MCF 10A (cell line): ENCODE data around the gene PCDH8. TPM values are rescaled to one million over a fixed set of nuclear protein-coding genes. Genes with fewer than 3 reads are reported as not detected.

Experiments used
- Bru-seq: library from RNA; stranded (reverse); fragments of 400-500 nt; gene quantifications from one replicate; lab custom pipeline; 2021; lab: Mats Ljungman, UMichigan
- BruChase-seq, 2 experiments: library from RNA; stranded (reverse); fragments of 400-500 nt; gene quantifications; one replicate each; lab custom pipeline; 2021; lab: Mats Ljungman, UMichigan
- BruUV-seq: library from RNA; stranded (reverse); fragments of 400-500 nt; replicated peaks from 2 replicates; lab custom pipeline; 2021; lab: Mats Ljungman, UMichigan
- CTCF ChIA-PET: fragments of 300-600 bp; sonication (Branson Sonifier 250); formaldehyde crosslinking; extraction: SDS; loops from one replicate; lab custom pipeline; 2021; ENCODE audit warnings: antibody characterized with exemption, inconsistent platforms; lab: Yijun Ruan, JAX
- POLR2A ChIA-PET: fragments of 300-600, 350-650 bp; sonication (Branson Sonifier 250); formaldehyde crosslinking; extraction: SDS; loops from one replicate; lab custom pipeline; 2020; ENCODE audit warnings: antibody characterized with exemption, inconsistent platforms; lab: Yijun Ruan, JAX
- DNase-seq: peaks from one replicate; pipeline ENCODE4 v3.0.0-alpha.2; 2018; ENCODE audit not compliant: unreplicated experiment
- H3K27ac Mint-ChIP-seq: one replicate; pipeline ENCODE4 v1.8.0; 2022; ENCODE audit warnings: mild to moderate bottlenecking, low read depth, mixed read lengths; ENCODE audit not compliant: unreplicated experiment
- H3K27me3 Mint-ChIP-seq: one replicate; pipeline ENCODE4 v1.8.0; 2022; ENCODE audit warnings: mixed read lengths; ENCODE audit not compliant: insufficient read depth, unreplicated experiment
- H3K36me3 Mint-ChIP-seq: one replicate; pipeline ENCODE4 v1.8.0; 2022; ENCODE audit warnings: mild to moderate bottlenecking, moderate library complexity, mixed read lengths; ENCODE audit not compliant: insufficient read depth, unreplicated experiment
- H3K4me1 Mint-ChIP-seq: one replicate; pipeline ENCODE4 v1.8.0; 2022; ENCODE audit warnings: mixed read lengths; ENCODE audit not compliant: insufficient read depth, unreplicated experiment
- H3K4me3 Mint-ChIP-seq: one replicate; pipeline ENCODE4 v1.8.0; 2022; ENCODE audit warnings: mild to moderate bottlenecking, moderate library complexity, mixed read lengths; ENCODE audit not compliant: unreplicated experiment
- H3K9me3 Mint-ChIP-seq: one replicate; pipeline ENCODE4 v1.8.0; 2022; ENCODE audit warnings: mixed read lengths; ENCODE audit not compliant: unreplicated experiment
- CTCF ChIP-seq: fragments of 200-600 bp; IDR thresholded peaks from one replicate; pipeline ENCODE4 v1.8.0; 2022; ENCODE audit warnings: antibody characterized with exemption, mild to moderate bottlenecking; ENCODE audit not compliant: unreplicated experiment
- intact Hi-C: fragments of 100-400 bp; cut with micrococcal nuclease; formaldehyde crosslinking; loops from 2 replicates; pipeline ENCODE4 v1.14.1; 2022
- long read RNA-seq: library from polyadenylated mRNA; stranded (forward); transcript quantifications from one replicate; pipeline ENCODE4 v2.0.0, GENCODE V29; 2022
- total RNA-seq: library from RNA; stranded (reverse); gene quantifications from 2 replicates; pipeline ENCODE4 v1.2.3, GENCODE V29; 2022

PCDH8 gene
- not detected in 2 replicates for total RNA-seq
- Bru-seq, nascent RNA = percentile 12 among the genes with signal in this experiment
- BruChase-seq, experiment 1, labeled RNA remaining after a 6-hour chase = percentile 22 among the genes with signal in this experiment
- BruChase-seq, experiment 2, labeled RNA remaining after a 2-hour chase = percentile 11 among the genes with signal in this experiment
- long read RNA-seq = 0 reads

GRCh38 chr13:52848455-52849195, at the start of gene PCDH8:
TSS of gene PCDH8 (minus strand) at chr13:52848640. CDS start at chr13:52848436, 204 bp downstream.
- ChIA-PET POLR2A (no interaction called here), CTCF (interaction anchor here (0.7 to 2.4 kb wide), 2 partner anchors 10 to 119 kb away, joined by 3 to 12 read pairs; no protein-coding TSS in a partner anchor)
- no peak for TF ChIP-seq CTCF
- H3K4me1 Mint-ChIP-seq = peaks cover 5% of the 10 kb centered on the region
- peaks cover 20% of the 10 kb centered on the region for H3K27me3 Mint-ChIP-seq
- DNase-seq = no peak
- BruUV-seq = no TSS peak
- H3K4me3 Mint-ChIP-seq = no peak within 1 kb of the TSS
- H3K36me3 Mint-ChIP-seq = no peaks in the 10 kb centered on the region
- intact Hi-C loops = no loop called here
- no peak within 1 kb of the TSS for H3K27ac Mint-ChIP-seq
- H3K9me3 Mint-ChIP-seq = no peaks in the 10 kb centered on the region

GRCh38 chr13:52896827-52897659, 48.6 kb upstream of the PCDH8 start:
- Mint-ChIP-seq H3K9me3 (no peaks in the 10 kb centered on the region), H3K36me3 (no peaks in the 10 kb centered on the region), H3K27me3 (no peaks in the 10 kb centered on the region), H3K27ac (no peak overlapping the region), H3K4me3 (no peak overlapping the region), H3K4me1 (no peaks in the 10 kb centered on the region)
- peak; percentile 70 for TF ChIP-seq CTCF
- intact Hi-C loops = loop anchor here (1.0 kb wide), 1 partner anchor 71 kb away; no protein-coding TSS in a partner anchor
- ChIA-PET CTCF (interaction anchor here (0.6 to 1.8 kb wide), 12 partner anchors 9 to 718 kb away, joined by 3 to 8 read pairs (median 4); no protein-coding TSS in a partner anchor), POLR2A (no interaction called here)
- DNase-seq = peak; percentile 30
- no TSS peak for BruUV-seq

GRCh38 chr13:52894413-52894812, 46.0 kb upstream of the PCDH8 start:
- Mint-ChIP-seq H3K36me3 (no peaks in the 10 kb centered on the region), H3K9me3 (no peaks in the 10 kb centered on the region), H3K27me3 (no peaks in the 10 kb centered on the region), H3K27ac (no peak overlapping the region), H3K4me1 (no peaks in the 10 kb centered on the region), H3K4me3 (no peak overlapping the region)
- intact Hi-C loops = no loop called here
- no TSS peak for BruUV-seq
- ChIA-PET CTCF (interaction anchor here (0.7 to 2.8 kb wide), 5 partner anchors 17 to 303 kb away, joined by 3 to 20 read pairs (median 4); no protein-coding TSS in a partner anchor), POLR2A (no interaction called here)
- no peak for TF ChIP-seq CTCF
- no peak for DNase-seq
